Esophagus muscularis mucosa (tissue), 4 donors: ENCODE results near the gene GTF3C4. TPM values are rescaled to one million over a fixed set of nuclear protein-coding genes. Genes with fewer than 3 reads are reported as not detected.

Experiments
- DNase-seq: peaks from one replicate; pipeline ENCODE4 v3.0.0-alpha.2; 2017; ENCODE audit errors: extremely low spot score
- H3K27ac ChIP-seq, 4 donors: fragments of 200-600 bp; sonication (generic); replicated peaks in 1 of 4; 1 replicate in 3 of 4; 2 replicates in 1 of 4; pipeline ENCODE4 v1.5.1; 2016 to 2019; ENCODE audit warnings: mild to moderate bottlenecking in 1 of 4
- H3K27me3 ChIP-seq, 4 donors: fragments of 200-600 bp; sonication (generic); one replicate each; pipeline versions ENCODE4 v1.5.1 to v1.6.0; 2016 to 2019
- H3K36me3 ChIP-seq, 4 donors: fragments of 200-600 bp; sonication (generic); one replicate each; pipeline ENCODE4 v1.5.1; 2016 to 2019
- H3K4me1 ChIP-seq, 4 donors: fragments of 200-600 bp; sonication (generic); one replicate each; pipeline ENCODE4 v1.5.1; 2016 to 2019
- H3K4me3 ChIP-seq, 4 donors: fragments of 200-600 bp; sonication (generic); 1 replicate in 2 of 4; 2 replicates in 2 of 4; pipeline ENCODE4 v1.5.1; 2016 to 2019; ENCODE audit warnings: mild to moderate bottlenecking in 4 of 4, moderate library complexity in 1 of 4
- H3K9me3 ChIP-seq, 4 donors: fragments of 200-600 bp; sonication (generic); 1 replicate in 3 of 4; 2 replicates in 1 of 4; pipeline ENCODE4 v1.5.1; 2016 to 2019
- EP300 ChIP-seq: sonication (generic); formaldehyde crosslinking; IDR thresholded peaks from one replicate; pipeline ENCODE4 v1.6.1; 2017; ENCODE audit warnings: antibody characterized with exemption
- POLR2A ChIP-seq: fragments of 450-650 bp; IDR thresholded peaks from one replicate; pipeline ENCODE4 v1.6.1; 2017; ENCODE audit warnings: antibody characterized with exemption, moderate library complexity, mild to moderate bottlenecking, low read depth
- POLR2AphosphoS5 ChIP-seq, 2 donors: sonication (generic); formaldehyde crosslinking; IDR thresholded peaks; one replicate each; pipeline ENCODE4 v1.6.1; 2017; ENCODE audit warnings: antibody characterized with exemption in 2 of 2
- WGBS: methylation state at CpG from one replicate; pipeline ENCODE4 v1.1.5; 2018; 5-methylcytosine and 5-hydroxymethylcytosine counted together
- intact Hi-C: fragments of 100-400 bp; cut with DNase I; formaldehyde crosslinking; loops from one replicate; pipeline ENCODE4 v1.15.1; 2023
- total RNA-seq, 4 donors: library from RNA; depleted of rRNA; stranded (reverse); fragments of >200 nt; gene quantifications; one replicate each; pipeline versions ENCODE4 v1.1.0 to v1.2.1, GENCODE V29; 2016
- TF ChIP-seq, protein P1 (sequence below), 3 experiments: fragments of 200-600 bp in 2 of 3; fragments of 450-650 bp in 1 of 3; sonication (generic) in 2 of 3; IDR thresholded peaks; one replicate each; pipeline ENCODE4 v1.5.1; 2017 to 2019; ENCODE audit warnings: antibody characterized with exemption in 3 of 3, mild to moderate bottlenecking in 2 of 3, moderate library complexity in 1 of 3

The GTF3C4 gene
- total RNA-seq, 4 donors from 2014 or later: 10.4 to 15.3 (median 12.3) TPM

DNA sequence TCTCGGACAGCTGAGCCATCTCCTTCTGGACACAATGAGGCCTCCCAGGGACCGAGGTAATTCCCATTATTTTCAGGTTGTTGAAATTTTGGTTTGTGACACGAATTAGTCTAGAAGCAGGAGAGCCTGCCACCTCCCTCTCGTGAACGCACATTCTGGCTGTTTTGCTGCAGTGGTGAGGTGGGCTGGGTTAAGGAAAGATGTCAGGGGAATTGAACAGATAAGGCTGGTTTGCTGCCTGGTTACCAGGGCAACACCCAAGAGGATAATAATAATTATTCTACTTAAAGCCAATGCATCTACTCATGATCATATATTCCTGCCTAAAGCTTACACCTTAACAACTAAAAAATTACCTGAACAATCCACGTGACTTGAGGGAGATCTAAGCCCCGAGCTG, 38.6 kb upstream of the GTF3C4 start:
- intact Hi-C loops: no loop called here
- H3K36me3 ChIP-seq: peaks cover 41 to 80% (median 57%) of the 10 kb centered on the region in 4 donors
- H3K4me3 ChIP-seq: no peak overlapping the region

DNA sequence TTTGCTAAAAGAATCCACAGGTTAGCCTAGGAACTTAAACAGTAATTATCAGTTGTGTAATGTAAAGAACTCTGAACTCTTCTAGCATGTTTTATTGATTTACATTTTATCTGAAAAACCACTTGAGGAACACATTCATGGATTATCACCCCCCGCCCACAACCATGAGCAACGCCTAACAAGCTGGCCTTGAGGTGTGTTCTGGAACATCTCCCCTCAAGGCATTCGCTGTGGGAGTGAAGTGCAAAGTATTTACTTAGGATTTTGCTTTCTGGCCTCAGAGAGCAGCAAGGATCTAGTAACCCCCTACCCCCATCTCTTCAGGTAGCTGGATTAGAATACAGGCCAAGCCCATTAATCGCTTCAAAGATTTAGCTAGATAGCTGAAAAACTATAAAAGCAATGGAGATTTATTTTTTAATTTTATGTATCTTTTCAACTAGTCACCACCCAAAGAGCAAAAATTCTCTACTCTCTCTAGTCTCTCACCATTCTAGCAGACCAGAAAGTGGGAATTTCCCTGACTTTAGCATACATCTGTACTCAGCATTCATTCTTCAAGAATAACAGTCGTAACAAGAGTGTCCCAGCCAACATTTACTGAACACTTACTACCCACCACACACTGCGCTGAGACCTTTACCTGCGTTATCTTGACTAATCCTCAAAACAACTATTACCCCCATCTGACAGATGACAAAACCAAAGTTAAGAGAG, 37.7 kb upstream of the GTF3C4 start:
- no peaks in the 10 kb centered on the region for H3K4me1 ChIP-seq
- WGBS: 96% methylated on average over 7 of the region's 7 CpGs
- no peak overlapping the region for H3K27ac ChIP-seq
- no peaks in the 10 kb centered on the region for H3K9me3 ChIP-seq
- no peak for DNase-seq
- intact Hi-C loops: no loop called here
- H3K4me3 ChIP-seq: no peak overlapping the region
- H3K36me3 ChIP-seq: peaks cover 41 to 80% (median 59%) of the 10 kb centered on the region in 4 donors
- H3K27me3 ChIP-seq: no peaks in the 10 kb centered on the region
- TF ChIP-seq EP300: no peak
- no peak for TF ChIP-seq POLR2AphosphoS5 (IDR thresholded peaks at IDR 0.05)
- TF ChIP-seq POLR2A: no peak
- TF ChIP-seq, protein P1, sequence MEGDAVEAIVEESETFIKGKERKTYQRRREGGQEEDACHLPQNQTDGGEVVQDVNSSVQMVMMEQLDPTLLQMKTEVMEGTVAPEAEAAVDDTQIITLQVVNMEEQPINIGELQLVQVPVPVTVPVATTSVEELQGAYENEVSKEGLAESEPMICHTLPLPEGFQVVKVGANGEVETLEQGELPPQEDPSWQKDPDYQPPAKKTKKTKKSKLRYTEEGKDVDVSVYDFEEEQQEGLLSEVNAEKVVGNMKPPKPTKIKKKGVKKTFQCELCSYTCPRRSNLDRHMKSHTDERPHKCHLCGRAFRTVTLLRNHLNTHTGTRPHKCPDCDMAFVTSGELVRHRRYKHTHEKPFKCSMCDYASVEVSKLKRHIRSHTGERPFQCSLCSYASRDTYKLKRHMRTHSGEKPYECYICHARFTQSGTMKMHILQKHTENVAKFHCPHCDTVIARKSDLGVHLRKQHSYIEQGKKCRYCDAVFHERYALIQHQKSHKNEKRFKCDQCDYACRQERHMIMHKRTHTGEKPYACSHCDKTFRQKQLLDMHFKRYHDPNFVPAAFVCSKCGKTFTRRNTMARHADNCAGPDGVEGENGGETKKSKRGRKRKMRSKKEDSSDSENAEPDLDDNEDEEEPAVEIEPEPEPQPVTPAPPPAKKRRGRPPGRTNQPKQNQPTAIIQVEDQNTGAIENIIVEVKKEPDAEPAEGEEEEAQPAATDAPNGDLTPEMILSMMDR (IDR thresholded peaks at IDR 0.05): no peak

More for the DNA sequence above, 38.6 kb upstream of the GTF3C4 start:
- 85% methylated on average over 7 of the region's 7 CpGs for WGBS
- no peaks in the 10 kb centered on the region for H3K27me3 ChIP-seq
- no peaks in the 10 kb centered on the region for H3K9me3 ChIP-seq
- no peak for TF ChIP-seq POLR2AphosphoS5 (IDR thresholded peaks at IDR 0.05)
- no peak for TF ChIP-seq EP300
- no peak for TF ChIP-seq POLR2A
- TF ChIP-seq, protein P1 (IDR thresholded peaks at IDR 0.05): no peak
- DNase-seq: no peak
- no peak overlapping the region for H3K27ac ChIP-seq
- H3K4me1 ChIP-seq: no peaks in the 10 kb centered on the region

GRCh38 chr9:132634327-132634726, 35.9 kb upstream of the GTF3C4 start:
- Histone ChIP-seq H3K36me3 (peaks cover 31 to 80% (median 61%) of the 10 kb centered on the region in 4 donors), H3K9me3 (no peaks in the 10 kb centered on the region), H3K27ac (no peak overlapping the region), H3K27me3 (no peaks in the 10 kb centered on the region), H3K4me1 (no peaks in the 10 kb centered on the region), H3K4me3 (no peak overlapping the region)
- TF ChIP-seq, protein P1 (IDR thresholded peaks at IDR 0.05): no peak
- no peak for TF ChIP-seq POLR2A
- no peak for TF ChIP-seq EP300
- intact Hi-C loops: no loop called here
- no peak for DNase-seq
- 98% methylated on average over 3 of the region's 3 CpGs for WGBS

DNA sequence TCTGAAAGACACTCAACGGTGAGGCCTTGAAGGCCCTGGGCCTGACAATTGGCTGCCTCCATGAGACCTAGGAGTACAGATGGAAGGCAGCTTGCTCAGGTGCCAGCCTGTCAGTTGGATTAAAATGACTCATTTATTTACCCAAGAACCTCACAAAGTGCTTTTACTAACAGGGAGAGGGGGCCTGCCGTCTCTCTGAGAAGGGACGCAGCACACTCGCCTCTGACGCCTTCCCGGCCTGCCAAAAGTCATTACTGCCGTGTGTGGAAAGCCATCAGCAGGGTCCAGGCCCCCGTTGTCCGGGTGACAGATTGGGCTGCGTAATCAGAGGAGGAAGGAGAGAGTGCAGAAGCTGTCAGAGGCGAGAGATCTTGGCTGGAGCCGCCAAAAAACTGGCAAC, 32.9 kb upstream of the GTF3C4 start:
- 94% methylated on average over 3 of the region's 12 CpGs for WGBS
- intact Hi-C loops: no loop called here

More for the DNA sequence above, 32.9 kb upstream of the GTF3C4 start:
- Histone ChIP-seq H3K9me3 (no peaks in the 10 kb centered on the region), H3K27ac (no peak overlapping the region), H3K27me3 (no peaks in the 10 kb centered on the region), H3K4me1 (no peaks in the 10 kb centered on the region), H3K36me3 (peaks cover 26 to 84% (median 65%) of the 10 kb centered on the region in 4 donors), H3K4me3 (no peak overlapping the region)
- TF ChIP-seq POLR2A (no peak), POLR2AphosphoS5 (IDR thresholded peaks at IDR 0.05) (no peak), EP300 (no peak)
- TF ChIP-seq, protein P1 (IDR thresholded peaks at IDR 0.05): no peak
- DNase-seq: no peak
